Thyroid gland (tissue), 4 donors: ENCODE measurements around the gene PRPF39.

Experiments
- POLR2A ChIP-seq, 2 donors: fragments of 450-650 bp; IDR thresholded peaks; one replicate each; pipeline ENCODE4 v1.6.1; 2017; ENCODE audit warnings: antibody characterized with exemption in 2 of 2, mild to moderate bottlenecking in 2 of 2, moderate library complexity in 1 of 2
- TF ChIP-seq, protein P1 (sequence below), 6 experiments: fragments of 200-600 bp in 3 of 6; fragments of 450-650 bp in 3 of 6; sonication (generic) in 3 of 6; IDR thresholded peaks; one replicate each; pipeline ENCODE4 v1.5.1; 2016 to 2019; ENCODE audit warnings: antibody characterized with exemption in 6 of 6, mild to moderate bottlenecking in 2 of 6, inconsistent platforms in 1 of 6, moderate library complexity in 1 of 6

- no peak for TF ChIP-seq POLR2A (IDR thresholded peaks at IDR 0.05)
- TF ChIP-seq, protein P1, sequence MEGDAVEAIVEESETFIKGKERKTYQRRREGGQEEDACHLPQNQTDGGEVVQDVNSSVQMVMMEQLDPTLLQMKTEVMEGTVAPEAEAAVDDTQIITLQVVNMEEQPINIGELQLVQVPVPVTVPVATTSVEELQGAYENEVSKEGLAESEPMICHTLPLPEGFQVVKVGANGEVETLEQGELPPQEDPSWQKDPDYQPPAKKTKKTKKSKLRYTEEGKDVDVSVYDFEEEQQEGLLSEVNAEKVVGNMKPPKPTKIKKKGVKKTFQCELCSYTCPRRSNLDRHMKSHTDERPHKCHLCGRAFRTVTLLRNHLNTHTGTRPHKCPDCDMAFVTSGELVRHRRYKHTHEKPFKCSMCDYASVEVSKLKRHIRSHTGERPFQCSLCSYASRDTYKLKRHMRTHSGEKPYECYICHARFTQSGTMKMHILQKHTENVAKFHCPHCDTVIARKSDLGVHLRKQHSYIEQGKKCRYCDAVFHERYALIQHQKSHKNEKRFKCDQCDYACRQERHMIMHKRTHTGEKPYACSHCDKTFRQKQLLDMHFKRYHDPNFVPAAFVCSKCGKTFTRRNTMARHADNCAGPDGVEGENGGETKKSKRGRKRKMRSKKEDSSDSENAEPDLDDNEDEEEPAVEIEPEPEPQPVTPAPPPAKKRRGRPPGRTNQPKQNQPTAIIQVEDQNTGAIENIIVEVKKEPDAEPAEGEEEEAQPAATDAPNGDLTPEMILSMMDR (IDR thresholded peaks at IDR 0.05) = no peak
Measured at GRCh38 chr14:45083617-45083975, 320 bp upstream of the PRPF39 start.
